HG03354 (cell line): Measurements from ENCODE around the gene SCAMP4.

Experiments
- ATAC-seq: cut with Tn5 transposase; IDR thresholded peaks from one replicate; pipeline ENCODE4 v1.9.1; 2021; ENCODE audit warnings: mild to moderate bottlenecking; ENCODE audit not compliant: unreplicated experiment, poor library complexity, severe bottlenecking

Gene SCAMP4

GRCh38 chr19:1950640-1951039 lies 45.4 kb downstream of the SCAMP4 start:
- ATAC-seq, result no peak

- no peak for ATAC-seq
Measured at GRCh38 chr19:1952635-1953034, 47.4 kb downstream of the SCAMP4 start.

DNA sequence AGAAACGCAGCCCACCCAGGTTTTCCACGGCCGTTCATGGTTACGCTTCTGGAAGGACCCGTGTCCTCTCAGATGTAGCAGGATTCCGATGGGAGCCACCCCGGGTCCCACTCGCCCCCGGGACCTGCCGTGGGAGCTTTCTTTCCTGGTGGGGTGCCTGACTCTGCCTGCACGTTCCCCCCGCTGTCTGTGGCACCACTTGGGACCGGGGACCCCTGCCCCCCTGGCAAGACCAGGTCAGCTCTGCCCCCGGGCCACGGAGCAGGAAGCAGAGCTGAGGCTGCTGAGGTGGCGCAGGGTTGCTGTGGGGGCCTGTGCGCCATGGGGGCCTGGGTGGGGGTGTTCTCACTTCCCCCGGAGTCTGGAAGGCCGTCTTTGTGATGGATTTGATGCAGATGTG lies 47.8 kb downstream of the SCAMP4 start:
- no peak for ATAC-seq

DNA sequence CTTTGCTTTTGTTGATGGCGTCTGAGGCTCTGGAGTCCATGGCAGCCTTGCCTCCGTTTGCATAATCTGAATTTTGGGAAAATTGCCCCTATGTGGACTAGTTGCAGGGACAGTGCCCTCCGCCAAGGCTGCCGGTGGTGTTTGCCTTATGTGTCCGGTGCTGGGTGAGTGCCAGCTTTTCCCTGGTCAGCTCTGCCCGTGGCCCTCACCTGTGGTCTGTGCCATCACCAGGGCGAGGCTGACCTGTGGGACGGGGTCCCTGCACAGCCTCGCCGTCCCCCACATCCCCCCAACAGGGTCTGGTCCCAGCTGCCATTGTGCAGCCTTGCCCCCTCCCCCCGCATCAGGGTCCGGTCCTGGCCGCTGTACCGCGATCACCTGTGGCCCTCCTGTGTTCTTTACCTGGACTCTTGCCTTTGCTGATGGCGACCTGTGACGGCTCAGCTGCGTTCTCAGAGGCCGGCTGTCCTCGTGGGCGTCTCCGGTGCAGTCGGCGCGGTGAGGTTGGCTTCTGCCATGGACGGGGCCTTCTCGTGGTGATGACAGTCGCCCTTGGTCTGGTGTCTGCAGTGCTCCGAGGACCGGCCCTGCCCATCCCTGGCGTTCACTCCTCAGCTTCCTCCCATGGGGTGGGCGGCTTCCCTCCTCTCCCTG lies 48.4 kb downstream of the SCAMP4 start:
- ATAC-seq, result no peak

DNA sequence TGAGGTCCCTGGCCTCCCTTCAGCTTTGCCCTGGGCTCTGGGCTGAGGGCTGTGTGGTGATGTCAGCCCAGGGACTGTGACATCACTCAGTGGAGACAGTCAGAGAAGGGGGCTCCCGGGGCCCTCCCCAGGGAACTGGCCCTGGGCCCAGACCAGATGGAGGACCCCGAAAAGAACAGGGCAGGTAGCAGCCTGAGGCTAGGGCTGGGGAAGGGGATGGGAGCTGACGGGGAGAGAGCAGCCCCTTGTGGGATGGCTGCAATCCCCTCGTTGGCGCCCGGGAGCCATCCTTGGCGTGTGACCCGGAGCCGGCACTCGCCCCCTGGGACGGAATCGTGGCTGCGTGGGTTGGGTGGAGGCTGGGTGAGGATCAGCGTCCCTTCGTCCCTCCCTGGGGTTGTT lies 49.3 kb downstream of the SCAMP4 start:
- no peak for ATAC-seq

DNA sequence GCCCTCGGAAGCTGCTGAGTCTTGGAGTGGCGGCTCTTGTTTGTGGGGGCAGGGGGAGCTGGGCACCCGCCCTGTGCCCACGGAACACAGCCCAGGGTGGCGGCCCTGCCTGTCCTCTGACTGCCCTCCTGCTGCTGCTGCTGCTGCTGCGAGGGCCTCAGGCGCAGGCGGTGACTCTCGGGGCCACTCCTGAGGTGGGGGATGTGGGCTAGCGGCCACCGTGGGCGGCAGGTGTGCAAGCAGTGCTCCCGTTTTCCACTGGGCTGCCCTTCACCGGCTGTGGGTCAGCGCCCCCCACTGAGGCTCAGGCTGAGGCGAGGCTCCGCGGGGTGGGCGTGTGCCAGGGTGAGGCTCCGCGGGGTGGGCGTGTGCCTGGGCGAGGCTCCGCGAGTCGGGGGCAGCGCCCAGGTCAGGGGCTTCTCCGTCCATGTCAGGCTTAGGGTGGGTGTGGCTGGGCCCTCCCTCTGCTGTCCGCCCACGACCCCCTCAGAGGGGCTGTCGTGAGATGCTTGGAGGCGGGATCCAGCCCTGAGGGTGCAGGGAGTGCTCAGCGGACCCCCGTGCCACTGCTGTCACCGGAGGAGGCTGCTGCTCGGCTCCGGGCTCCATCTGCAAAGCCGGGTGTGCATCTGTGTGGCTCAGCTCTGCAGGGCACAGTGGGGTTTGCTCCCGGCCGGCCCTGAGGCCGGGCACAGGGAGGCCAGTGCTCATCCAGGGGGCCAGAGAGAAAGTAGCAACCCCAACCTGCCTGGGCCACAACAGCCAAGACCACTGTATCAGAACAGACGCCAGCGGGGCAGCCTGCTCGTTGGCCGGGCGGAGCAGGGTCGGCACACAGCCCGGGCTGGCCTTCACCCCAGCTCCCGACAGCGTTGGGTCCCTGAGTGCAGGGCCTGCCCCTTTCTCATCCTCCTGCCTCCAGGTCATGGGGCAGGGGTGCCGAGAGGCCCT lies 50.2 kb downstream of the SCAMP4 start:
- ATAC-seq, result no peak

- ATAC-seq, result no peak
Measured at GRCh38 chr19:1956122-1956494, 50.9 kb downstream of the SCAMP4 start.

DNA sequence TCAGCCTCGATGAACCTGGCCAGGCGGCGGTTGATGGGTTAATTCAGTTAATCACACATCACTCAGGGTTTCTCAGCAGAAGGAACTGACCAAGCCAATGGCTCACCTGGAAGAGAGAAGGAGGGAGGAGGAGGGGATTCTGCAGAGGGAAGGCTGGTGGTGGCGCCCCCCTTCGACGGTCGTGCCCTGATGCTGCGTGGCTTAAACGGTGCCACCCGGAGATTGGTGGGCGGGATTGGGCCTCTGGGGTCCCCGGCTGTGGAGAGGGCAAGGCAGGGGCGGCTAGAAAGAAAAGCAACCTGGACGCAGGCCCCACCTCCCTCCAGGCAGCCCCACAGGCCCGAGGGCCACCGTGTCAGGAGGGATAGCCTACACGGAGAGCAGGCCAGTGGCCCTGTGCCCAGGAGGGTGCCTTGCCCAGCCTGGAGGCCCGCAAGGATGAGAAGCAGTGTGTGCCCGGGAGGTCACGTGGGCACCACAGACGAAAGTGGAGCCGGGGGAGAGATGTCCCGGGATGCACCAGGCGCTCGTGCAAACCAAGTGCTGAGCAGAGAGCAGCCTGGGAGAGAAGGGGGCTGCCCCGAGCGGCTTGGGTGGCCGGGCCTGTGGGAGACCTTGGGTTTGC lies 51.8 kb downstream of the SCAMP4 start:
- ATAC-seq, result no peak

DNA sequence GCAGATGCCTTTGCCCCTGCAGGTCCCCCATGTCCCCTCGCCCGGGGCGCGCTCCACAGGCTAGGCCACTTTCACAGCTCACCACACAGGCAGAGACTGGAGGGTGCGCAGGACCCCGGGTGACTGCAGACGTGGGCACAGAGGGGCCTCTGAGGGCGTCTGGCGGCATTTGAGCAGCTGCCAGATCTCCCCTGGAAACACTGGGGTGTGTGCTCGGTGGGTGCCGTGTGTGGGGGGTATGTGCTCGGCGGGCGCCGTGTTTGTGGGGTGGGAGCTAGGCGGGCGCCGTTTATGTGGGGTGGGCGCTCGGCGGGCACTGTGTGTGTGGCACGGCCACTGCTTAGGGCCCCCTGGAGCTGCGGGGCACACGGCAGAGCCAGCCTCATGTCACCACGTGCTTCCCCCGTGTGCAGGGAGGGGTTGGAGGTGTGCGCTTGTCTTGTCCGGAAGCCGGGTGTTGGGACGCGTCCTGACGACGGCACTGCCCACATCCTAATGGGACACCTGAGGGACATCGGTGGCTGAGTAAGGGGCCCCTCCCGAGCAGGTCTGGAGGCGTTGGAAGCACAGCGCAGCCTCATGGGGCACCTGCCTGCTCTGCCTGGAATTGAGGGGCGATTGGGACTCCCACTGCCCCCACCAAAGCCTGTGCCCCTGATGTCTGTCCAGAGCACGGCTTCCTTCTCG lies 52.5 kb downstream of the SCAMP4 start:
- no peak for ATAC-seq

DNA sequence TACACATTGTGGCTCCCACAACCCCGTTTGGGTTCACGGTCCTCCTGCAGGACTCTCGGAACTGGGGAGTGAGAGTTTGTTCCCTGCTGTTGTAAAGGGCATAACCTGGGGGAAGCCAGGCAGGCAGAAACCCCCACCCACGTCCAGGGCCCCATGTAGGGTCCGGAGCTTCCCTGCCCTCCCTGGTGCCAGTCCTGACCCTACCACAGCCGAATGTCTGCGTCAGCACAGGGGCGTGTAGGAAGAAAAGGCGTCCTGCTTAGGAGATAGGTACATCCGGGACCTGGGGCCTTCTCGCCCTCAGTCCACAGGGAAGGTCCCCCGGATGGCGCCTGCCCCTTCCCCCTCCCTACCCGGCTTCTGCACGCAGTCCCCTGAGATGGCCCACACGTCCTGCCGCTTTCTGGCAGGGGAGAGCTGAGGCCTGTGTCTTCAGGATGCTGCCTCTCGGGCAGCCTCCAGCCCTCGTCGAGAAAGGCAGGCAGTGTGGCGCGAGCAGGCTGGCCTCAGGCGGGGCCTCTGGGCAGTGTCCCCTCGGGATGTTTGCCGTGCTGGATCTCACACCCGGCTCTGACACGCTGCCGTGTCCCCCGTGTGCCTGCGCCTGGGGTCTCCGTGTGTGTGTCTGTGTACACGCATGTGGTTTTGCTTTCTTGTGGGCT lies 54.9 kb downstream of the SCAMP4 start:
- ATAC-seq, result no peak

GRCh38 chr19:1961000-1961883 lies 56.0 kb downstream of the SCAMP4 start:
- ATAC-seq, result no peak

GRCh38 chr19:1962674-1963073 lies 57.5 kb downstream of the SCAMP4 start:
- ATAC-seq, result no peak

- no peak for ATAC-seq
Measured at GRCh38 chr19:1967087-1967608, 61.9 kb downstream of the SCAMP4 start.

DNA sequence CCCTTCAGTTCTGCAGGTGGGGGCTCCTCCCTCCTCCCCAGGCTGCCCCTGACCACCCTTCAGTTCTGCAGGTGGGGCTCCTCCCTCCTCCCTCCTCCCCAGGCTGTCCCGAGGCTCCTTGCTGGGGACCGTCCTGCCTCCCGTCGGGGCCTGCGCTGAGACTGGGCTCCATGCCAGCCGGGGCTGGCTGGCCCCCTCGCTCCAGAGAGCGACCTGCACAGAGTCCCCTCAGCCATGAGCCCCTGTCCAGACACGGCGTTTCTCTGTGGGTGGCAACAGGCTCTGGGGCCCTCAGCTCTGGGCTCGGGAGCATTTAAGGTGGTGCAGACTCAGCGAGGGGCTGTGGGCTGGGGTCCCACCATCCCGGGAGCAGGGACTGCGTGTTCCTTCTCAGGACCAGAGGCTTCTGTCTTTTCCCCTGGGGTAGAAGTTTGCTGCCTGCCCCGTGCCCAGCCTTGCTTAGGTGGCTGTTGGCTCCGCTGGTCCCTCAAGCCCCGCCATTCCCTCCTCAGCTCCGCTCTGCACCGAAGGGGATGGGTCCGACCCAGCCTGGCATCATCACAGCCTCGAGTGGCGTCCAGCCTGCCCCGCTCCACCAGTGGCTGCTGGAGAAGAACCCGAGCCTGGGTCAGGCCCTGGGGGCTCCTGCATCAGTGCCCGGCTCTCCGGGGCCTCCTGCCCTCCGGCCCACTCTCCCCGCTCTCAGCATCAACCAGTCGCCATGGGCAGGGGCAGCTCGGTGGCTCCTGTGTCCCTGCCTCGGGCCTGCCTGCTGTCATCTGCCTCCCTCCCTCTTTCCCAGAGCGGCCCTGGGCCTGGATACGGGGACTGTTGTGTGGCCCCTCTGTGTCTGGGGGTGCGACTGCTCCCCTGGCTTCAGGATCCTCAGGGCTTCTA lies 63.3 kb downstream of the SCAMP4 start:
- ATAC-seq, result no peak

DNA sequence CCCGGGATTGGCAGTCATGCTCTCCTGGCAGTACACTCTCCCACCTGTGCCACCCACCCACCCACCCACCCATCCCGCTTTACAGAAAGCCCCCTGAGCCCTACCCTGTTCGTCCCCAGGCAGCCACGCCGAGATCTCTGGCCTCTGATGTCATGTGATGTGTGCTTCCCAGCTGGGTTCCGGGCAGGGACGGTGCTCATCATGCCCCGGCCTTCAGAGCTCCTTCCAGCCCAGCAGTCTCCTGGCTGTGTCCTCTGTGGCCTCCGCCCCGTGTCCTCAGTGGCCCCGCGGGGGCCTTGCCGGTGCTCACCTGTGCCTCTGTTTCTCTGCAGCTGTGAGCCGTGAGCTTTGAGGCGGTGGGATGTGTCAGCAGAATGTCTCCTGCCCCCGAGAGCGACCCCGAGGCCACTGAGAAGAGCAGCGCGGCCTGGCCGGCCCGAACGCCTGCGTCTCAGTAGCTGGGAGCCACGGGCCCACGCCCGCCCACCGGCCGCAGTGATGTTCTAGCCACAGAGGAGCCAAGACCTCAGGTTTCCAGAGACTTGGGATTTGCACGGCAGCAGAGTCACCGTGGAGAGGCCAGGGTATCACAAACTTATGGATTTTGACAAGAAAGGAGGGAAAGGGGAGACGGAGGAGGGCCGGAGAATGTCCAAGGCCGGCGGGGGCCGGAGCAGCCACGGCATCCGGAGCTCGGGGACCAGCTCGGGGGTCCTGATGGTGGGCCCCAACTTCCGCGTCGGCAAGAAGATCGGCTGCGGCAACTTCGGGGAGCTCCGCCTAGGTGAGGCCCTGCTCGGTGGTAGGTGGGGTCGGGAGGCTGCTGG lies 64.2 kb downstream of the SCAMP4 start:
- no peak for ATAC-seq

- no peak for ATAC-seq
Measured at GRCh38 chr19:1970003-1970805, 65.0 kb downstream of the SCAMP4 start.
